G401.6 (cell line): ENCODE data around the gene ANO1.
"Not testable (repeated sequence)": the region's sequence is repeated elsewhere in the genome, so short reads cannot be mapped to it uniquely, and the experiment has no call there.

Experiments used
- FAIRE-seq: peaks from 2 replicates; lab custom pipeline; 2012; peaks lifted over from hg19 to GRCh38; lab: Jason Lieb, UNC

The ANO1 gene

GRCh38 chr11:70191495-70192140, 113.5 kb downstream of the ANO1 start:
- FAIRE-seq, result peak; percentile 11

GRCh38 chr11:70192666-70193410, 114.7 kb downstream of the ANO1 start:
- FAIRE-seq, result no peak

GRCh38 chr11:70193411-70194292, 115.5 kb downstream of the ANO1 start:
- no peak for FAIRE-seq

GRCh38 chr11:70194792-70195791, 117.0 kb downstream of the ANO1 start:
- no peak for FAIRE-seq

DNA sequence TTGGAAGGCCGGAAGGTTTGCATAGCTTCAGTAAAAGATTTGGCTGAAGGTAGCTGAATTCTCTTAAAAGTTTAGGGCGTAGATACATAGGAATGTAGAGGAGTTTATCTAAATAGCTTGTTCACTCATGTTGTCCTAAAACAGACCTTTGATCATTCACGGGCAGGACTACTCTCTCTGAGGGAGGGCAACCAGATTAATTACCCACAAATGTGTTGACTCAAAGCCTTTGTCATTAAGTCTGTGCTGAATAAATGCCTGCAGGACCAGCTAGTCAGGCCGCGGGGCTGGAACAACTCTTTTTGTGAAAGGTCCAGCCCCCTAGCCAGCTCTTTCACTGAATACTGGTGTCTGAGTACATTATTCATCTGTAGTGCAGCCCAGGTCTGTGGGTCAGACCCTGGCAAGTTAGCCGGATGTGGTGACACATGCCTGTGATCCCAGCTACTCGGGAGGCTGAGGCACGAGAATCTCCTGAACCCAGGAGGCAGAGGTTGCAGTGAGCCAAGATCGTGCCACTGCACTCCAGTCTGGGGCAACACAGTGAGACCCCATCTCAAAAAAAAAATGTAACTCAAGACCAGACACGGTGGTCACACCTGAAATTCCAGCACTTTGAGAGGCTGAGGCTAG, 122.2 kb downstream of the ANO1 start:
- no peak for FAIRE-seq

DNA sequence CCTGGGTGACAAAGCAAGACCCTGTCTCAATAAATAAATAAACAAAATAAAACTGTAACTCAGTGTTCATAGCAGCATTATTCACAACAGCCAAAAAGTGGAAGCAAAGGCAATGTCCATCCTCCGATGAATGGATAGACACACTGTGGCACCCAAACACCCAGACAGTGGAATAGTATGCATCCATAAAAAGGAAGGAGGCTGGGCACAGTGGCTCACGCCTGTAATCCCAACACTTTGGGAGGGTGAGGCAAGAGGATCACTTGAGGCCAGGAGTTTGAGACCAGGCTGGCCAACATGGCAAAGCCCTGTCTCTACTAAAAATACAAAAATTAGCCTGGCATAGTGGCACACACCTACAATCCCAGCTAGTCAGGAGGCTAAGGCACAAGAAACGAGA, 122.9 kb downstream of the ANO1 start:
- not testable (repeated sequence) for FAIRE-seq

GRCh38 chr11:70201882-70202861, 124.1 kb downstream of the ANO1 start:
- no peak for FAIRE-seq

DNA sequence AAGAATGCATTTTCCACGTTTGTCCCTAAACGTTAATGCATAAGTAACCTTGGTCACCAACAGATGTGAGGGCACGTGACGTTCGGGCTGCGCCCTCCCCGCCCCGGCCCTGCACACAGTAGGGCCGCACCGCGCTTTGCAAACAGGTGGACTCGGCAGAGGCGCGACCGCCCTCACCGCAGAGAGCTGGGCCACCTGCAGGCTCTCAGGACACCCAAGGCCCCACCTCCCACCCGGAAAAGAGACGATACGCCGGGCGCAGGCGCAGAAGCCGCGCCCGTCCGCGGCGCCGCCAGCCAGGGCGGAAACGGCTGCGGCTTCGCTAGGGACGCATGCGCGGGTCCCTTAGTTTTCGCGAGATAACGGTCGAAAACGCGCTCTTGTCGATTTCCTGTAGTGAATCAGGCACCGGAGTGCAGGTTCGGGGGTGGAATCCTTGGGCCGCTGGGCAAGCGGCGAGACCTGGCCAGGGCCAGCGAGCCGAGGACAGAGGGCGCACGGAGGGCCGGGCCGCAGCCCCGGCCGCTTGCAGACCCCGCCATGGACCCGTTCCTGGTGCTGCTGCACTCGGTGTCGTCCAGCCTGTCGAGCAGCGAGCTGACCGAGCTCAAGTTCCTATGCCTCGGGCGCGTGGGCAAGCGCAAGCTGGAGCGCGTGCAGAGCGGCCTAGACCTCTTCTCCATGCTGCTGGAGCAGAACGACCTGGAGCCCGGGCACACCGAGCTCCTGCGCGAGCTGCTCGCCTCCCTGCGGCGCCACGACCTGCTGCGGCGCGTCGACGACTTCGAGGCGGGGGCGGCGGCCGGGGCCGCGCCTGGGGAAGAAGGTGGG, 125.0 kb downstream of the ANO1 start, which contains the start of gene FADD:
TSS of gene FADD (plus strand) at position 377 of the 831 bp plus-strand sequence. CDS start at position 541, 164 bp downstream.
- no peak for FAIRE-seq

GRCh38 chr11:70203751-70204465, 125.8 kb downstream of the ANO1 start:
- no peak for FAIRE-seq

DNA sequence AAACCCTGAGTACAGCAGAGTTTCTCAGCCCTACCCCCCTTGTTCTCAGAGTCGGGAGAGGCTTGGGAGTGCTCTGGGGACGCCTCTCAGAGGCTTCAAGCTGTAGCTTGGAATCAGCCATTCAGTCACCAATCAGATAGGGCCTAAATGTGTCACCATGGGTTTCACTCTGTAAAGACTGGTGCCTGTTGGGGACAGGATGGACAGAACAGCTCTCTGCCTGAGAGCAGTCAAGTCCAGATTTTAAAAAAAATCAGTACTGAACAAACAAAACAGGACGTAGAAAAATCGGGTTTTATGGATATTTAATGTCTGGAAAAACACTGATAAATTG, 126.3 kb downstream of the ANO1 start:
- no peak for FAIRE-seq

DNA sequence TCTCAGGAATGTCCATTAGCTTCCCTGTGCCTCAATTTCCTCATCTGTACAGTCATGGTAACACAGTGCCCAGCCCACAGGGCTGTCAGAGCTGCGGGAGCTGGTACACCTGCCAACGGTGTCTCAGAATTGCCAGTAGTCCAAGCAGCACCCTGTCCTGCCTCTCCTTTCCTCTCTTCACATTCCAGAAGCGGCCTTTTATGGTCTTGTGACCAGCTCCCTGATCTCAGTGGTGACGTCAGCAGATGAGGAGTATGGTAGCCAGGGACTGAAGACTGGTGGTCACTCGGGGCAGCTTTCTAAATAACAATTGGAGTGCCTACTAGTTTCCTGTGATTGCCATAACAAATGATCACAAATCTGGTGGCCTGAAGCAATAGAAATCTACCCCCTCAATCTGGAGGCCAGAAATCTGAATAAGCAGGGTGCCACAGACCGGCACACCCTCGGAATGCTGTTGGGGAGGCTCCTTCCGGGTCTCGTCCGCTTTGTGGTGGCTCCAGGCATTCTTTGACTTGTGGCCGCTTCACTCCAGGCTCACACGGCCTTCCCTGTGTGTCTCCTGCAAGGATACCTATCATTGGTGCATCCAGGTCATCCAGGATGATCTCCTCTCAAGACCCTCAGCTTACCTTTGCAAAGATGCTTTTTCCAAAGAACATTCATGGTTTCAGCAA, 127.1 kb downstream of the ANO1 start:
- no peak for FAIRE-seq

- FAIRE-seq, result no peak
These were observed 127.6 kb downstream of the ANO1 start for GRCh38 chr11:70205766-70206165.

DNA sequence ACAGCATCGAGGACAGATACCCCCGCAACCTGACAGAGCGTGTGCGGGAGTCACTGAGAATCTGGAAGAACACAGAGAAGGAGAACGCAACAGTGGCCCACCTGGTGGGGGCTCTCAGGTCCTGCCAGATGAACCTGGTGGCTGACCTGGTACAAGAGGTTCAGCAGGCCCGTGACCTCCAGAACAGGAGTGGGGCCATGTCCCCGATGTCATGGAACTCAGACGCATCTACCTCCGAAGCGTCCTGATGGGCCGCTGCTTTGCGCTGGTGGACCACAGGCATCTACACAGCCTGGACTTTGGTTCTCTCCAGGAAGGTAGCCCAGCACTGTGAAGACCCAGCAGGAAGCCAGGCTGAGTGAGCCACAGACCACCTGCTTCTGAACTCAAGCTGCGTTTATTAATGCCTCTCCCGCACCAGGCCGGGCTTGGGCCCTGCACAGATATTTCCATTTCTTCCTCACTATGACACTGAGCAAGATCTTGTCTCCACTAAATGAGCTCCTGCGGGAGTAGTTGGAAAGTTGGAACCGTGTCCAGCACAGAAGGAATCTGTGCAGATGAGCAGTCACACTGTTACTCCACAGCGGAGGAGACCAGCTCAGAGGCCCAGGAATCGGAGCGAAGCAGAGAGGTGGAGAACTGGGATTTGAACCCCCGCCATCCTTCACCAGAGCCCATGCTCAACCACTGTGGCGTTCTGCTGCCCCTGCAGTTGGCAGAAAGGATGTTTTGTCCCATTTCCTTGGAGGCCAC, 128.3 kb downstream of the ANO1 start:
- FAIRE-seq, result no peak

- FAIRE-seq, result no peak
These were observed 128.9 kb downstream of the ANO1 start for GRCh38 chr11:70206982-70207376.

DNA sequence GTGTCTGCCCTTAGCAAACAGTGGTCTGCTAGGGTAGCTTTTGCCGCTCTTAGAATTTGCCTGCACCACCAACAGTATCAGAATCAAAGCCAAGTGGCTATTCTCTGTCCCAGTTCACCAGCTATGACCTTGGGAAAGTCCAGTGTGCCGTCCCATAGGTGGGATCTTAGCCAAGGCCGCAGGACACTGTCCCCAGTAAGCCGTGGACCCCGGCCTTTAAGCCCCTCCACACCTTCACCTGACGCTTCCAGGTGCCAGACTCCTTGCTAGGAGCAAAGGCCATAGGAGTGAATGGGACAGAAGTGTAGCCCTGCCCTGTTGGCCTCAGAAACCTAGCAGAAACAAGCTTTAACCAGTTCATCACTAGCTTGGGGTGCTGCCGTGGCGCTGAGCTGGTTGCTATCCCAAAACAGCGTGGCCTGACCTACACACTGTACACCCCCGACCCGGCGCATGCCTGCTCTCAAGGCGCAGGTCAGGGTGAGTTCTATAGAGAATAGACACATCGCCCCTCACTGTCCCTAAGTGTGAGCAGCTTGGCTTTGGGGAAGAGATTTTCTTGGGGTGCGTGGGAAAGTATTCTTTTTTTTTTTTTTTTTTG, 129.5 kb downstream of the ANO1 start:
- no peak for FAIRE-seq

DNA sequence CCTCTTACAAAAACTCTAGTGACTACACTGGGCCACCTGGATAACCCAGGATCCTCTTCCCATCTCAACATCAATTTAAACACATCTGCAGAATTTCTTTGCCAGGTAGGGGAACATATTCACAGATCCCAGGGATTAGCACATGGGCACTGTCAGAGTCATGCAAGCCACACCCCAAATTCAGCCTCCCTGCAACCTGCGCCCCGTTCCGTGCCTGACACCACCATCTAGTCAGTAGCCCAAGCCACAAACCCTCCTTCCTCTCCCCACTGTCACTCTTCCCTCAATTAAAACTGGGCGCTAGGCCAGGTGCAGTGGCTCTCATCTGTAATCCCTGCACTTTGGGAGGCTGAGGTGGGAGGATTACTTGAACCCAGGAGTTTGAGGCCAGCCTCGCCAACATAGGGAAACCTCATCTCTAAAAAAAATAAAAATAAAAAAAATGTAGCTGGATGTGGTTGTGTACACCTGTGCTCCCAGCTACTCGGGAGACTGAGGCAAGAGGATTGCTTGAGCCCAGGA, 131.3 kb downstream of the ANO1 start:
- FAIRE-seq, result no peak
